Thoracic aorta (tissue), 2 donors: Measurements from ENCODE around the gene ZNF205. TPM values are rescaled to one million over a fixed set of nuclear protein-coding genes. Genes with fewer than 3 reads are reported as not detected.
"Not testable (repeated sequence)": the region's sequence is repeated elsewhere in the genome, so short reads cannot be mapped to it uniquely, and the experiment has no call there.

Experiments used
- ATAC-seq: fragments of 150-250 bp; one replicate; pipeline ENCODE4 v1.8.0; 2017; ENCODE audit warnings: low read depth; ENCODE audit not compliant: insufficient number of reproducible peaks, low FRiP score
- DNase-seq: peaks from one replicate; pipeline ENCODE4 v3.0.0-alpha.2; 2020; ENCODE audit warnings: low spot score
- H3K27ac ChIP-seq, 2 donors: fragments of 200-600 bp; sonication (generic); 1 replicate in 1 of 2; 2 replicates in 1 of 2; pipeline ENCODE4 v1.5.1; 2016; ENCODE audit warnings: mild to moderate bottlenecking in 2 of 2, moderate library complexity in 2 of 2
- H3K27me3 ChIP-seq: fragments of 200-600 bp; sonication (generic); replicated peaks from 2 replicates; pipeline ENCODE4 v1.6.0; 2016; ENCODE audit warnings: mild to moderate bottlenecking; ENCODE audit not compliant: insufficient read depth
- H3K36me3 ChIP-seq: fragments of 200-600 bp; sonication (generic); one replicate; pipeline ENCODE4 v1.5.1; 2016
- H3K4me1 ChIP-seq, 2 donors: fragments of 200-600 bp; sonication (generic); 1 replicate in 1 of 2; 2 replicates in 1 of 2; pipeline versions ENCODE4 v1.5.1 to v1.6.0; 2016; ENCODE audit warnings: low read depth in 2 of 2, mild to moderate bottlenecking in 1 of 2; ENCODE audit not compliant: control insufficient read depth in 1 of 2
- H3K4me3 ChIP-seq: fragments of 200-600 bp; sonication (generic); 2 replicates; pipeline ENCODE4 v1.5.1; 2016; ENCODE audit warnings: mild to moderate bottlenecking
- H3K9me3 ChIP-seq: fragments of 200-600 bp; sonication (generic); 2 replicates; pipeline ENCODE4 v1.5.1; 2016
- total RNA-seq, 2 donors: library from RNA; depleted of rRNA; stranded (reverse); fragments of >200 nt; gene quantifications; one replicate each; pipeline versions ENCODE4 v1.1.0 to v1.2.3, GENCODE V29; 2016
- TF ChIP-seq, protein P1 (sequence below): fragments of 200-600 bp; sonication (generic); IDR thresholded peaks from one replicate; pipeline ENCODE4 v1.5.1; 2019; ENCODE audit warnings: antibody characterized with exemption

ZNF205 gene
- total RNA-seq, 2 donors from 2014 or later = 16.4 to 19.4 TPM

DNA sequence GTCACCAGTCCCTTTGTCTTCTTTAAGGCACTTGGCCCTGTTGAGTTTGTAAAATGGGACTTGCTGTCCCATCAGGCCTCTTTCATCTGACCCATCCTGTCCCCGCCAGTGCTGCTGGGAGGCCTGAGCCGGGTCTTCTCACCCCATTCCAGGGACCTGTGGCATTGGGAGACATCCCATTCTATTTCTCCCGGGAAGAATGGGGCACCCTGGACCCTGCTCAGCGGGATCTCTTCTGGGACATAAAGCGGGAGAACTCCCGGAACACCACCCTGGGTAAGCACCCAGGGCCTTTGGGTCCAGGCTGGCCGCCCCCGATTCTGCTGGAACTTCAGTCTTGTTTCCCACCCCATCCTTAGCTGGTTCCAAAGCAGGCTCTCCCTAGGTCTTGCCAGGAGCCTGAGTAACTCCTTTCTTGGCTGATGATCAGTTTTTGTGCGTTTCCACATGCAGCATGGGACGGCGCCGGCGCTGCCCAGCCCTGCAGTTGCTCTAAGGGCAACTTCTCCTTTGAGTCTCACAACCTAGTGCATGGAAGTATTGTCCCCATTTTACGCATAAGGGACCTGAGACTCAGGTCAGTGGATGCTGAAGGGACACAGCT is 26.5 kb downstream of the ZNF205 start:
- H3K4me3 ChIP-seq = no peak overlapping the region
- DNase-seq (no peak), ATAC-seq (no peak)
- peaks cover 16% of the 10 kb centered on the region for H3K36me3 ChIP-seq
- peaks cover under 1 to 19% of the 10 kb centered on the region in 2 donors for H3K4me1 ChIP-seq
- no peaks in the 10 kb centered on the region for H3K27me3 ChIP-seq
- no peak overlapping the region for H3K27ac ChIP-seq
- no peaks in the 10 kb centered on the region for H3K9me3 ChIP-seq
- TF ChIP-seq, protein P1, sequence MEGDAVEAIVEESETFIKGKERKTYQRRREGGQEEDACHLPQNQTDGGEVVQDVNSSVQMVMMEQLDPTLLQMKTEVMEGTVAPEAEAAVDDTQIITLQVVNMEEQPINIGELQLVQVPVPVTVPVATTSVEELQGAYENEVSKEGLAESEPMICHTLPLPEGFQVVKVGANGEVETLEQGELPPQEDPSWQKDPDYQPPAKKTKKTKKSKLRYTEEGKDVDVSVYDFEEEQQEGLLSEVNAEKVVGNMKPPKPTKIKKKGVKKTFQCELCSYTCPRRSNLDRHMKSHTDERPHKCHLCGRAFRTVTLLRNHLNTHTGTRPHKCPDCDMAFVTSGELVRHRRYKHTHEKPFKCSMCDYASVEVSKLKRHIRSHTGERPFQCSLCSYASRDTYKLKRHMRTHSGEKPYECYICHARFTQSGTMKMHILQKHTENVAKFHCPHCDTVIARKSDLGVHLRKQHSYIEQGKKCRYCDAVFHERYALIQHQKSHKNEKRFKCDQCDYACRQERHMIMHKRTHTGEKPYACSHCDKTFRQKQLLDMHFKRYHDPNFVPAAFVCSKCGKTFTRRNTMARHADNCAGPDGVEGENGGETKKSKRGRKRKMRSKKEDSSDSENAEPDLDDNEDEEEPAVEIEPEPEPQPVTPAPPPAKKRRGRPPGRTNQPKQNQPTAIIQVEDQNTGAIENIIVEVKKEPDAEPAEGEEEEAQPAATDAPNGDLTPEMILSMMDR = no peak

DNA sequence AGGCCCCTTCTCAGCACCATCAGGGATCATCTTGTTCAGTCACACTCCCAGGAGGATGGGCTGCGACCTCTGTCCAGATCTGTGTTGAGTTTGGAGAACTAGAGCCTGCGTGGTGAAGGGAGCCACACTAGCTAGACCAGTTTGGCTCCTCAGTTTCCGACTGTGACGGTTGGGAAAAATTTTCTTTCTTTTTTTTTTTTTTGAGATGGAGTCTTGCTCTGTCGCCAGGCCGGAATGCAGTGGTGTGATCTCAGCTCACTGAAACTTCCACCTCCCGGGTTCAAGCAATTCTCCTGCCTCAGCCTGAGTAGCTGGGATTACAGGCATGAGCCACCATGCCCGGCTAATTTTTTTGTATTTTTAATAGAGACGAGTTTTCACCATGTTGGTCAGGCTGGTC is 27.2 kb downstream of the ZNF205 start:
- not testable (repeated sequence) for H3K9me3 ChIP-seq, ATAC-seq, H3K4me3 ChIP-seq, H3K27me3 ChIP-seq, DNase-seq, H3K27ac ChIP-seq
- Histone ChIP-seq H3K36me3 (peaks cover 16% of the 10 kb centered on the region), H3K4me1 (peaks cover 0 to 16% of the 10 kb centered on the region in 2 donors)

DNA sequence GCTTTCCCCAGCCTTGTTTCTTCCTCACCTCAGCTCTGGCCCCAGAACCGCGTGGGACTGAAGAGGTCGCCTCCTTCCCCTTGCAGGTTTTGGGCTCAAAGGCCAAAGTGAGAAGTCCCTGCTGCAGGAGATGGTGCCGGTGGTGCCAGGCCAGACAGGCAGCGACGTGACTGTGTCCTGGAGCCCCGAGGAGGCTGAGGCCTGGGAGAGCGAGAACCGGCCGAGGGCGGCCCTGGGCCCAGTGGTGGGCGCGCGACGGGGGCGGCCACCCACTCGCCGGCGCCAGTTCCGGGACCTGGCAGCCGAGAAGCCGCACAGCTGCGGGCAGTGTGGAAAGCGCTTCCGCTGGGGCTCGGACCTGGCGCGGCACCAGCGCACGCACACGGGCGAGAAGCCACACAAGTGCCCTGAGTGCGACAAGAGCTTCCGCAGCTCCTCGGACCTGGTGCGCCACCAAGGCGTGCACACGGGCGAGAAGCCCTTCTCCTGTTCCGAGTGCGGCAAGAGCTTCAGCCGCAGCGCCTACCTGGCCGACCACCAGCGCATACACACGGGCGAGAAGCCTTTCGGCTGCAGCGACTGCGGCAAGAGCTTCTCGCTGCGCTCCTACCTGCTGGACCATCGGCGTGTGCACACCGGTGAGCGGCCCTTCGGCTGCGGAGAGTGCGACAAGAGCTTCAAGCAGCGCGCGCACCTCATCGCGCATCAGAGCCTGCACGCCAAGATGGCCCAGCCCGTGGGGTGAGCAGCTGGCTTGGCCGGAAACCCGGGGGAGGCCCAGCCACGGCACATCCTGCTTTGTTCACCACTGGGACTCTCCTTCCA is 28.4 kb downstream of the ZNF205 start:
- Histone ChIP-seq H3K4me1 (peaks cover 0 to 12% of the 10 kb centered on the region in 2 donors), H3K36me3 (peaks cover 16% of the 10 kb centered on the region), H3K27me3 (no peaks in the 10 kb centered on the region), H3K9me3 (no peaks in the 10 kb centered on the region), H3K27ac (no peak overlapping the region), H3K4me3 (no peak overlapping the region)
- TF ChIP-seq, protein P1 = no peak
- ATAC-seq (no peak), DNase-seq (no peak)

DNA sequence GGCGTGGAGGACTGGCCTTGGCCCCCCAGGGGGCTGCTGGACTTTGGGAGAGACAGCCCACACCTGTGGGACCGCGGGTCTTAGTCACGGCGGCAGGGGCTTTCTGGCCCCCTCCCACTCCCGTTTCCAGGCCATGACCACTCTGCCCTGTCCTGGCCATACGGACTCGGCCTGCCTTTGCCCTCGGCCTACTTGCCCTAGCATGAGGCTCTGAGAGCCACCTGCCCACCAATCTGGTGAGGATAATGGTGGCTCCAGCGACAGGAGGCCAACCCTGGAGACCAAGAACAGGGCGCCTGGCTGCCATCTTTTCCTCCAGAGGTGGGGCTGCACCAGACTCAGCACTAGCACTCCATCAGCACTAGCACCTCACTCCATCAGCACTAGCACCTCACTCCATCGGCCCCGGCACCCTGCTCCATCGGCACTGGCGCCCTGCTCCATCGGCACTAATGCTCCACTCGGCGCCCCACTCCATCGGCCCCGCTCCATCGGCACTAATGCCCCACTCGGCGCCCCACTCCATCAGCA is 29.5 kb downstream of the ZNF205 start:
- DNase-seq (no peak), ATAC-seq (no peak)
- H3K27me3 ChIP-seq = no peaks in the 10 kb centered on the region
- peaks cover 0 to 8% of the 10 kb centered on the region in 2 donors for H3K4me1 ChIP-seq
- peaks cover 16% of the 10 kb centered on the region for H3K36me3 ChIP-seq
- TF ChIP-seq, protein P1 = no peak
- H3K27ac ChIP-seq = no peak overlapping the region
- H3K4me3 ChIP-seq = no peak overlapping the region
- H3K9me3 ChIP-seq = no peaks in the 10 kb centered on the region

DNA sequence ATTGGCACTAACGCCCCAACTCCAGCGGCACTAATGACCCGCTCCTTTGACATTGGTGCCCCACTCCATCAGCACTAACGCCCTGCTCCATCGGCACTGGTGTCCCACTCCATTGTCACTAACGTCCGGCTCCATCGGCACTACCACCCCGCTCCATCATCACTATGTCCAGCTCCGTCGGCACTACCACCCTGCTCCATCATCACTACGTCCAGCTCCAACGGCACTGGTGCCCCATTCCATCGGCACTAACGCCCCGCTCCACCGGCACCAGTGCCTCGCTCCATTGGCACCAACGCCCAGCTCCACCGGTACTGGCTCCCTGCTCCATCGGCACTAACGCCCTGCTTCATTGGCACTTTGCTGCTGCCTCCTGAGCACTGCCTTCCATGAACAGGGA is 29.9 kb downstream of the ZNF205 start:
- no peaks in the 10 kb centered on the region for H3K27me3 ChIP-seq
- no peaks in the 10 kb centered on the region for H3K9me3 ChIP-seq
- H3K36me3 ChIP-seq = peaks cover 16% of the 10 kb centered on the region
- H3K27ac ChIP-seq = no peak overlapping the region
- H3K4me3 ChIP-seq = no peak overlapping the region
- DNase-seq (no peak), ATAC-seq (no peak)
- TF ChIP-seq, protein P1 = no peak
- H3K4me1 ChIP-seq = peaks cover 0 to 8% of the 10 kb centered on the region in 2 donors
